Measurements from ENCODE around the gene IRF1.

The IRF1 gene

GRCh38 chr5:132436936-132437335, 53.6 kb downstream of the IRF1 start:
- DNase-seq, result no peak

GRCh38 chr5:132435886-132436285, 54.7 kb downstream of the IRF1 start:
- DNase-seq, result no peak

GRCh38 chr5:132435447-132435846, 55.1 kb downstream of the IRF1 start:
- no peak for DNase-seq

GRCh38 chr5:132434416-132435286, 55.9 kb downstream of the IRF1 start:
- DNase-seq, result no peak

GRCh38 chr5:132433141-132433540, 57.4 kb downstream of the IRF1 start:
- no peak for DNase-seq

- no peak for DNase-seq
These were observed 58.9 kb downstream of the IRF1 start for GRCh38 chr5:132431632-132432031.

Data from NCI-H1105 (cell line).